GM19023 (cell line): Measurements from ENCODE around the gene OR52I1.

Experiments used
- ATAC-seq: cut with Tn5 transposase; IDR thresholded peaks from one replicate; pipeline ENCODE4 v1.9.1; 2021; ENCODE audit warnings: mild to moderate bottlenecking, moderate library complexity; ENCODE audit not compliant: unreplicated experiment

Gene OR52I1

DNA sequence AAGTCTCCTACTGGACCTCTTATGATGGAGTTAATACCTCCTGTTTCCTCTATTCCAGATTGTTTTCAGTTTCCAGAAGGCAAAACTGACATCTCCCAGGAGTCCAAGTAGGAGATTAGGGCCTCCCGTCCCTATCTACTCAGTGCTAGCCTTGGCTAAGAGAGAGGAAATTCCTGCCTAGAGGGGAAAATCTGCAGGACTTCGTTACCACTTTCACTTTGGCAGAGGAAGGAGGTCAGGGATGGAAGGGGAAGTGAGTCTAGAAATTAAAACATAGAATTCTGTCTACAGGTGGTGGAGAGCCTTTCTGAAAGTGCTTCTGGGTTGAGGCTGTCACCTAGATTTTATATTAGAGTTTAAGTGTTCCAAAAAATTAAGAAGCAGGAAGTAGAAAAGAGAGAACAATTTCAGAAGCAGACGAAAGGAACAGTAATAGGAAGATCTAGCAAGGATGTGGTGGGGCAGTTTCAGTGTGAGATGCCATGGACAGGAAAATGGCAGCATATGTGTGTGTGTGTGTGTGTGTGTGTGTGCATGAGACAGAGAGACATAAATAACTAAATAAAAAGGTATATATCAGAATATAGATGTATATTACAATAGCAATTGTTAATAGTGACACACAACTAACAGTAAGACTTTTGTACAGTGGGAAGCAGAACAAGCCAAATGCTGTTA, 16.6 kb downstream of the OR52I1 start:
- no peak for ATAC-seq

DNA sequence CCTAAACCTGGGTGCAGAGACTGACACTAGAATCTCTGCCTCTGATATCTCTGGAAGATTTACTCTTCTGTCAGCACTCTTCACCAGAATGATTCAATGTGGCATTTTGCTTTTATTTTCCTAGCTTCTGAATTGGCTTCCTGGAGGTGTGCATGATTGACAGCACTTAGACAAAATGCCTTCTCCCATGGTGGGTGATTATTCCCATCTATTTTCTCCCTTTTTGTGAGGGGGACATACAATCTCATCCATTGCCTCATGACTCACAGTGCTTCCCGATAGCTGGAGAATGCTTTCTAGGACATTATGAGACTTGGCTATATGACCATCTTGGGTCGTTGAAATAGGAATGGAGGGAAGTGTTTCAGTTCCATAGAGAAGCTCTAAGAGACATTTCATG, 18.1 kb downstream of the OR52I1 start:
- no peak for ATAC-seq

DNA sequence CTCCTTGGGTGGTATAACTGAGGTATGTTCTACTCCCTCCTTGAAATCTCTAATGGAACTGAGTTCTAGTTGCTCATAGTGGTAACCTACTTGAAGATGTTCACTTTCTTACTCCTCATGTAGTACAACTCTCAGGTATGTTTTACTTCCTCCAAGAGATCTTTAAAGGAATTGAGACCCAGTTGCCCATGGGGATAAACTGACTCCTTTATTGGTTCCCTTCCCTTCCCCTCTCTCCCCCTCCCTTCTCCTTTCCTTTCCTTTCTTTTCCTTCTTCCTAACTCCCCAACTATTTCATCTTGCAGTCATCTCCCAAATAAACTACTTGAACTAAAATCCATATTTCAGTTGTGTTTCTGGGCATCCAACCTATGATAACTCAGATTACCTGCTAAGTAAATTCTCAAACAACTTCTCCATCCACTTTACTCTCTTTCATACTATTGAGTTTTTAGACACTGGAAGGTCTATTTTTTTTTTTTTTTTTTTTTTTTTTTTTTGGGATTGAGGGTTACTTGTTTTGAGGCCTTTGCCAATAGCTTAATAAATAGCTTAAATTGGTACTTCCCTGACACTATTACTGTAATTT, 22.1 kb downstream of the OR52I1 start:
- no peak for ATAC-seq

DNA sequence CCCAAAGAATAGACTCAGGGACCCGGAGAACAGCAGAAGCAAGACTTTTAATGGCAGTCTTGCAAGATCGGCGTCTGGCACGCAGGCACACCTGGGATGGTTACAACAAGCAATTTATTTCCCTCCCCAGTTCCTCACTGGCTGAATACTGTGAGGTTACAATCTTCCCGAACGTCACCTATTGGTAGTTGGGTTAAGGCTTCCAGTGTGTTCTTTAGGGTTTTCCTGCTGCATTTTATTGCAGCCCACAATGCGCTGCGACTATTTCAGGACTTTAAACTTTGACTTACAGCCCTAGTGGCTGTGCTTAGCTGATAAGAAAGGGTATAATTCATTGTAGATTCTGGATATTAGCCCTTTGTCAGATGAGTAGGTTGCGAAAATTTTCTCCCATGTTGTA, 25.7 kb downstream of the OR52I1 start:
- ATAC-seq = no peak

DNA sequence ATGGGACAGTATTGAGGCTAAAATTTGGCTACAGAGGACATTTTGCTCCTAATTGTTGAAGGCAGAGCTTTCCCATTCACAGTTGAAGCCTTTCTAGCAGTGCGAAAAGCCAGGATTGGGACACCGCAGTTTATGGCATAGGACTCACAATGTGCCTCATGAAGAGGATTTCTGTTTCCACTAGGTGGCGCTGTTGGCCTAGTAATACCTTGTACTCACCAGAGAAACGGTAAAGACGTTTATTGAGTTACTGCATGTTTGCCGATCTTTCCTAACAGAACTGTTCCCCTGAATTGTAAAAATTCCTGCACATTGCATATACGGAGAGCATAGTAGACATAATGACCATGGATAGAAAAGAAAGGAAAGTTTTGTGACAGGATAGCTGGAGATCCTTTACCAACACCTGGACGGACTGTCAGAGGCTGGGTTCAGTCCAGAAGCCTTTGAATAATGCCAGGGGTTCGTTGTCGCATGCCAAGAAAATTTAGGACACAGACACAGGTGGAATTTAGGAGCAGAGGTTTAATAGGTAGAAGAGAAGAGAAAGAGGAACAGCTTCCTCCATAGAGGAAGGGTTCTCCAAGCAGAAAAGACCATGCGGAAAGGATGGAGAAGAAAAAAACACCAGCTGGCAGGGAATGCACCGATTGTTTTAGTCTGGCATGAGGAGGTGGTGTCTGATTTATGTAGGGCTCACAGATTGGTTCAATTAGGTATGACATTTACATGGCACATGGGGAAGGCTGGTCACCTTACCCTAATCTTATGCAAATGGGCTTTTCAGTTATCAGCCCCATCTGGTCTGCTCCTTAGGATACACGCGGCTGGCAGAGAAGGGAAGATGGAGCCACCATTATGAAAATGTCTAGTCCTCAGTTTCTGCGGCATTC, 32.6 kb downstream of the OR52I1 start:
- ATAC-seq = no peak

DNA sequence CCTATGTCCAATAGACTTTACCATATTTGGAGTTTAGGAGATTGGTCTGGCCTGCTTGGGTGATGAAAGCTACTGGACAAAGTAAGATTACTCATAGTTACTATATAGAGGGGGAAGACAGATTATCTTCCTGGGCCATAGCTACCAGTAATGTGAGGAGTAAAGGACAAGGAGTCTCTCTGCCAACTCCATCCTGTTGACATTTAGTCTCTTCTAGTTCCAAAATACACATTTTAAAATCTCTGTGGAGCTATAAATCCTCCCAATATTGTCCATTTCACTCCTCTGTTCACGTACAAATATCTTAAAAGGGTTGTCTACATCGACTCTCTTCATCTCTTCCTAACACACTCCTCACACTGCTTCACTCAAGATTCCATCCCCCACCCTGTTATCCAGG, 42.3 kb downstream of the OR52I1 start:
- no peak for ATAC-seq

DNA sequence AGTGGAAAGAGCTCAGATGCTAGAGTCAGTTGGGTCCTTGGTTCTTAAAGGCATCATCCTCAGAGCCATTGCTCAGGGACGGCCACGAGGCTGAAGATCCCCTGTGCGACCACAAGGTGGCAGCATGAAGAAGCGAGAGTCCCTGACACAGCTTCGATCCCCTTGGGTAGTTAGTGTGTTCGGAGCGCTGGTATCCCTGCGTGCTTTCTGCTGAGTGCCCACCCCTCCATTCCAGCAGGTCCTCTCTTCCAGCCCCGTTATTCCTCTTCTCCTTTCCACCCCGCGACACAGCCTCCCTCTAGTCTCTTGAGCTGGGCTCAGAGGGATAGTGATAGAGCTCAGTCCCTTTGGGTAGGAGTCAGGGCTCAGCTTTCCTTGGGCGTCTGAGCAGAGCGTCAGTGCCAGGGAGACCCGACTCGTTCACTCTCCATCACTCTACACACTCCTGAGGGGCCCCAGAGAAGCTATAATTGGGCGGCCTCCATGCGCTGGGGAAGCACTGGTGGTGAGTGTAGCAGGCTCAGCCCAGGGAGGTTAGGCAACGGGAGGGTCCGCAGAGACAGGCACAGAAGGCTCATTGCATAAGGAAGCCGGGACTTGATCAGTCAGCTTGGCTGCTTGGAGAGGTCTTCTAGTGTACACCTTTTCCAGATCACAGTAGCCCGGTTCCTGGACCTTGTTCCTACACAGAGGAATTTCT, 43.3 kb downstream of the OR52I1 start, which contains the start of gene OR51D1:
OR51D1 (plus strand) TSS at position 516 of the 700 bp plus-strand sequence. CDS start 2,314 bp downstream, outside the sequence.
- ATAC-seq = peak; percentile 88

DNA sequence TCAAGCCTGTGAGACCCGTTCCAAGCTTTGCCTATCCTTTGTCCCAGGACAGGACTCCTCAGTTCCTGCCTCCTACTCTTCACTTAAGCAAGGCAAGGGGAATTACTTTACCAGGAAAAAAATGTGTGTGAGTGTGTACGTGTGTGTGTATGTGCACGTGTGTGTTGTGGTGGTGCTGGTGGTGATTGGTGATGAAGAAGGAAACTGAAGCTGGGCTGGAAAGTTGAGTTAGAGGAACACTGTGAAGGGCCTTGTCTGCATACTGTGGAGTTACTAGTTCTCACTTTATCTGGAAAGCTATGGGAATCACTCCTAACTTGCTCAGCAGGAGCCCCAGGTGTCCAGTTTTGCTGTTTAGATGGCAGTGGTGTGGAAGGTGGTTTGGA, 43.8 kb downstream of the OR52I1 start:
- no peak for ATAC-seq

DNA sequence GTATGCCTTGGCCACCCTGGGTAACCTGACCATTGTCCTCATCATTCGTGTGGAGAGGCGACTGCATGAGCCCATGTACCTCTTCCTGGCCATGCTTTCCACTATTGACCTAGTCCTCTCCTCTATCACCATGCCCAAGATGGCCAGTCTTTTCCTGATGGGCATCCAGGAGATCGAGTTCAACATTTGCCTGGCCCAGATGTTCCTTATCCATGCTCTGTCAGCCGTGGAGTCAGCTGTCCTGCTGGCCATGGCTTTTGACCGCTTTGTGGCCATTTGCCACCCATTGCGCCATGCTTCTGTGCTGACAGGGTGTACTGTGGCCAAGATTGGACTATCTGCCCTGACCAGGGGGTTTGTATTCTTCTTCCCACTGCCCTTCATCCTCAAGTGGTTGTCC, 46.1 kb downstream of the OR52I1 start:
- no peak for ATAC-seq

DNA sequence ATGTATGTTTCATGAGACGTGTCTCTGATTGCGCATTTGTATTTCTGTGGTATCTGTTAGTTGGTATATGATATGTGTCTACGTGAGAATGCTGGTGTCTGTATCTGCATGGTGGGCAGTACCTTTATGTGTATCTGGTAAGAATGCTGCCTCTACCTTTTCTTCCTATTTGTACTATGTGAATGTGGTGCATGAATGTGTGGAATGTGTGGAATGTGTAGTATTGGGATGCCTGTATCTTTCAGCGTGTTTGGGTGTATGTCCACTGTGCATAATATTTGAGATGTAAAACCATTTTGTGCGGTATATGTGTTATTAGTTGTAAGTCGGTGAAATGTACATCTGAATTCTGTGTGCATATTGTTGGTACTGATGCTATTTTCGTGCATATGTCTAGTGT, 47.7 kb downstream of the OR52I1 start:
- no peak for ATAC-seq

DNA sequence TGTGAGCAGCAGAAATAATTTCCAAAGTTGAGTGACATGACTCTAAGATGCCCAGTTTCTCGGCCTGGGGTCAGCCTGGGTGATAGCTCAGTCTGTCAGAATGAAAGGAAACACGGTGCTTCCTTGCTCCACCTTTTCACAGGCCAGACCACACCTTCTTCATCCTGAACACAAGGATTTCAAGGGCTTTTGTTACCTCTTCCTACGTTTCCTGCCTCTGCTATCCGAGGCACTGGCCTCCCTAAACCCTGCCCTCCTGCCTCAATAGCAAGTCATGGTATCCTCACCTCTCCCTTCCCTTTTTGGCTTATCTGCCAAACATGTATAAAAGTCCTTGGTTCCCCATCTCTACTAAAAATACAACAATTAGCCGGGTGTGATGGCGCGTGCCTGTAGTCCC, 48.2 kb downstream of the OR52I1 start:
- no peak for ATAC-seq

DNA sequence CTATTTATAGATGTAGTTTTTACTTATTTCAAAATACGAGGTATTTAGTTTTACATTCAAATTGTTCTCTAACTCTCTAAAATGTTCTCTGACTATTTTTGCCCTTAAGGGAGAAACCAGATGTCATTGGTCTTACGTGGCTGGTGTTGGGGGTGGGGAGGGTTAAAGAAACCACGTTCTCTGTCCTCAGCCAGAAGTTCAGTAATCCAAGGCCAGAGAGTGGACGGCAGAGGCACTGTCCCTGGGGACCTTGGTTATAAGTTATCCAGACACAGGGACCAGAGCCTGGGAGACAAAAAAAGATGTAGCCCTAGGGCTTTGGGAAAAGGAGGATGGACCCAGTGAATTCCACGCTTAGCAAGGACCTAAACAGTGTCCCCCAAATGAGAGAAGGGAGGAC, 49.2 kb downstream of the OR52I1 start:
- no peak for ATAC-seq

DNA sequence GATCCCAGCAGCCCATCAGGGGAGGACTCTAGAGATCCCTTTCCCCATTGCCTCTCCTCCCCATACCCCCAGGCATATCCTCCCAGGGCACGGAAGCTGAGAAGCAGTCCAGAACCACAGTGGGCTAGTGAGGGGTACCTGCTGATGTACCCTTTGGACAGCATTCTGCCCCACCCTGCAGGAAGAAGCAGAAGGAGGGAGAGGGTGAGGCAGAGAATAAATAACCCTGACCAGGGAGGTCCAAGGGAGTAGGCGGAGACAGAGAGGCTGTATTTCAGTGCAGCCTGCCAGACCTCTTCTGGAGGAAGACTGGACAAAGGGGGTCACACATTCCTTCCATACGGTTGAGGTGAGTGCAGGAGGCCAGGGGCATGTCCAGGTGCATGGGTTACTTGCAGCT, 49.8 kb downstream of the OR52I1 start, which contains the start of gene OR51E1:
OR51E1 (plus strand) TSS at position 301 of the 400 bp plus-strand sequence. CDS start 8,545 bp downstream, outside the sequence.
- no peak for ATAC-seq

DNA sequence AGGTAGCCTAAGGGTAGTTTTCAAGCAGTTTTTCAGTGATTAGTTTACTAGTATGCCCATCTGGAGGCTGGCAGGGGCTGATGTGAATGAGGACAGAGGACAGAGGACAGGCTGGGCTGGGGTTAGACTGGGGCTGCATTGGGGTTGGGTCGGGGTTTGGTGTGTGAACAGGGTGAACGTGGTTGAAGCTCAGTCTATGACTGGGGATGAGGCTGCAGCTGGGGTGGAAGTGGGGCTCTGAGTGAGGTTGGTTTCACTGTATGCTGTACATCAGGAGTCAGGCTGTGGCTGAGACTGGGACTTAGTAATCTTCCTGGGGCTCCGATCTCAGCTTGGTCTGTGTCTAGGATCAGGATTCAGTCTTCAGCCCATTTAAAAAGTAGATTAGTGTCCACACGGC, 50.4 kb downstream of the OR52I1 start:
- no peak for ATAC-seq
